ENCODE data around the gene ZNF256.

Gene ZNF256

DNA sequence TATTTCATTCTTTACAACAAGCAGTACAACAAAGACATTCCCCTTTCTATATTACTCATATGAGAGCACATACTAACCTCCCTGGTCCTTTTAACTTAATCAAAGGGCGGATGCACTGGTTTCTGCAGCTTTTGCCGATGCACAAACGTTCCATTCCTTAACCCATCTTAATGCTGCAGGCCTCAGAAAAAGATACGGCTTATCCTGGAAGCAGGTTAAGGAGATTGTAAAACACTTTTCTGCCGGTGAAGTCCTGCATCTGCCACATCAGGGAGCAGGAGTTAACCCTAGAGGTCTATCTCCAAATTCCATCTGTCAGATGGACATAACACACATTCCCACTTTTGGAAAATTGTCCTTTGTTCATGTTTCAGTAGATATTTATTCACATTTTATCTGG, 47.2 kb downstream of the ZNF256 start:
- no peak for DNase-seq (ENCODE audit: low read depth in 2 of 3, low spot score in 2 of 3)
